GM23338 (cell line): ENCODE measurements around the gene TOM1L1. TPM values are rescaled to one million over a fixed set of nuclear protein-coding genes. Genes with fewer than 3 reads are reported as not detected.
A peak's percentile ranks its signal among the peaks of the same experiment; 100 is the strongest.

Source experiments
- ATAC-seq: fragments of 200-7000 bp; cut with Tn5 transposase; 3 replicates; pipeline ENCODE4 v1.9.1; 2020
- DNase-seq: peaks from one replicate; pipeline ENCODE4 v3.0.0-alpha.2; 2015; ENCODE audit warnings: low spot score
- H2AFZ ChIP-seq: fragments of 200-600 bp; sonication (generic); 2 replicates; pipeline ENCODE4 v1.8.0; 2016; ENCODE audit warnings: antibody characterized with exemption, mild to moderate bottlenecking, moderate library complexity
- H3F3A ChIP-seq: fragments of 200-600 bp; sonication (generic); replicated peaks from 2 replicates; pipeline ENCODE4 v1.8.0; 2017; ENCODE audit warnings: antibody characterized with exemption, mixed run types, low read depth
- H3K27ac ChIP-seq: fragments of 200-600 bp; sonication (generic); 2 replicates; pipeline ENCODE4 v1.6.1; 2016; ENCODE audit warnings: low read depth
- H3K27me3 ChIP-seq: fragments of 200-600 bp; sonication (generic); 2 replicates; pipeline ENCODE4 v1.8.0; 2016; ENCODE audit warnings: mild to moderate bottlenecking, mixed run types, moderate library complexity; ENCODE audit not compliant: insufficient read depth
- H3K36me3 ChIP-seq: fragments of 200-600 bp; sonication (generic); 2 replicates; pipeline ENCODE4 v1.8.0; 2016; ENCODE audit warnings: mild to moderate bottlenecking; ENCODE audit not compliant: insufficient read depth
- H3K4me1 ChIP-seq: fragments of 200-600 bp; sonication (generic); 2 replicates; pipeline ENCODE4 v1.8.0; 2016; ENCODE audit warnings: mild to moderate bottlenecking, moderate library complexity; ENCODE audit not compliant: insufficient read depth
- H3K4me2 ChIP-seq: fragments of 200-600 bp; sonication (generic); 2 replicates; pipeline ENCODE4 v1.7.1; 2017; ENCODE audit warnings: mixed run types
- H3K4me3 ChIP-seq: fragments of 200-600 bp; sonication (generic); 2 replicates; pipeline ENCODE4 v1.6.1; 2016; ENCODE audit warnings: mixed run types
- H3K79me2 ChIP-seq: fragments of 200-600 bp; sonication (generic); replicated peaks from 2 replicates; pipeline ENCODE4 v1.8.0; 2017; ENCODE audit warnings: mild to moderate bottlenecking; ENCODE audit not compliant: insufficient read depth
- H3K9me2 ChIP-seq: fragments of 200-600 bp; sonication (generic); 2 replicates; pipeline ENCODE4 v1.8.0; 2017; ENCODE audit not compliant: insufficient read depth
- H4K20me1 ChIP-seq: fragments of 200-600 bp; sonication (generic); replicated peaks from 2 replicates; pipeline ENCODE4 v1.8.0; 2017; ENCODE audit warnings: mild to moderate bottlenecking; ENCODE audit not compliant: insufficient read depth
- H3K27ac Mint-ChIP-seq: 2 replicates; pipeline ENCODE4 v1.8.0; 2020; ENCODE audit warnings: inconsistent platforms, mild to moderate bottlenecking, moderate library complexity, mixed read lengths
- H3K27me3 Mint-ChIP-seq: 3 replicates; pipeline ENCODE4 v1.8.0; 2022; ENCODE audit warnings: low read depth, mild to moderate bottlenecking, moderate library complexity, mixed read lengths, inconsistent platforms; ENCODE audit not compliant: insufficient read depth, poor library complexity
- H3K36me3 Mint-ChIP-seq: 3 replicates; pipeline ENCODE4 v1.8.0; 2021; ENCODE audit warnings: low read depth, mild to moderate bottlenecking, inconsistent platforms, moderate library complexity, mixed read lengths
- H3K4me1 Mint-ChIP-seq: 3 replicates; pipeline ENCODE4 v1.8.0; 2020; ENCODE audit warnings: mild to moderate bottlenecking, inconsistent platforms, mixed read lengths
- H3K4me3 Mint-ChIP-seq: 3 replicates; pipeline ENCODE4 v1.8.0; 2021; ENCODE audit warnings: moderate library complexity, mild to moderate bottlenecking, inconsistent platforms, mixed read lengths
- H3K9me3 Mint-ChIP-seq: 3 replicates; pipeline ENCODE4 v1.8.0; 2020; ENCODE audit warnings: moderate library complexity, mild to moderate bottlenecking, inconsistent platforms, mixed read lengths
- CREB1 ChIP-seq: fragments of 250-450 bp; sonication (Bioruptor Pico); IDR thresholded peaks from 2 replicates; pipeline ENCODE4 v1.5.0; 2020; ENCODE audit warnings: low read depth, mild to moderate bottlenecking, moderate library complexity
- CTCF ChIP-seq, 2 experiments: fragments of 200-600 bp in 1 of 2; sonication (generic) in 1 of 2; conservative IDR thresholded peaks; 2 replicates each; pipeline versions ENCODE4 v1.5.1 to v1.6.1; 2016 to 2017; ENCODE audit warnings: antibody characterized with exemption in 2 of 2, low read depth in 2 of 2, mild to moderate bottlenecking in 2 of 2, moderate library complexity in 1 of 2
- ETS1 ChIP-seq: IDR thresholded peaks from 2 replicates; pipeline ENCODE4 v1.6.1; 2016; ENCODE audit warnings: antibody characterized with exemption
- EZH2 ChIP-seq: fragments of 200-600 bp; sonication (generic); IDR thresholded peaks from one replicate; pipeline ENCODE4 v1.8.0; 2017; ENCODE audit warnings: antibody characterized with exemption, mild to moderate bottlenecking, low read depth; ENCODE audit not compliant: unreplicated experiment
- EZH2phosphoT487 ChIP-seq: fragments of 200-600 bp; sonication (generic); IDR thresholded peaks from one replicate; pipeline ENCODE4 v1.8.1; 2018; ENCODE audit warnings: antibody characterized with exemption; ENCODE audit not compliant: unreplicated experiment
- JUNB ChIP-seq: IDR thresholded peaks from one replicate; pipeline ENCODE4 v1.6.1; 2016; ENCODE audit warnings: antibody characterized with exemption; ENCODE audit not compliant: unreplicated experiment
- NANOG ChIP-seq: IDR thresholded peaks from 2 replicates; pipeline ENCODE4 v1.6.1; 2016; ENCODE audit warnings: antibody characterized with exemption, borderline replicate concordance
- REST ChIP-seq: IDR thresholded peaks from one replicate; pipeline ENCODE4 v1.6.1; 2018; ENCODE audit warnings: antibody characterized with exemption; ENCODE audit not compliant: unreplicated experiment
- ZNF331 ChIP-seq: fragments of 250-450 bp; sonication (Bioruptor Pico); IDR thresholded peaks from 2 replicates; pipeline ENCODE4 v1.5.0; 2020; ENCODE audit warnings: low read depth, mild to moderate bottlenecking, moderate library complexity
- ZNF462 ChIP-seq: fragments of 250-450 bp; sonication (Bioruptor Pico); IDR thresholded peaks from 2 replicates; pipeline ENCODE4 v1.5.0; 2020; ENCODE audit warnings: mild to moderate bottlenecking, moderate library complexity
- polyA plus RNA-seq: library from polyadenylated mRNA; unstranded; fragments of >200 nt; fragmentation: Nextera tagmentation; extraction: Ambion mirVana; gene quantifications from 2 replicates; pipeline ENCODE4 v1.2.1, GENCODE V29; 2016
- total RNA-seq: library from RNA; depleted of rRNA; stranded (reverse); fragments of >200 nt; shearing (Covaris generic); gene quantifications from 2 replicates; pipeline ENCODE4 v1.2.3, GENCODE V29; 2014

The TOM1L1 gene
- total and polyA plus RNA-seq, 2 experiments from 2014 or later = 46.8 to 58.0 TPM

- TF ChIP-seq ETS1 = no peak
- TF ChIP-seq ZNF331 = no peak
- no peak for TF ChIP-seq EZH2
These were observed 46.7 kb downstream of the TOM1L1 start (continued) for GRCh38 chr17:54947396-54947795.

- Histone ChIP-seq H3K36me3 (peaks cover 24% of the 10 kb centered on the region), H2AFZ (no peak overlapping the region), H3K79me2 (no peaks in the 10 kb centered on the region), H3K4me1 (no peaks in the 10 kb centered on the region), H4K20me1 (no peaks in the 10 kb centered on the region; the same call in 1 of the 2 replicates), H3F3A (no peaks in the 10 kb centered on the region), H3K4me3 (no peak overlapping the region), H3K27ac (no peak overlapping the region), H3K4me2 (no peak overlapping the region), H3K27me3 (no peaks in the 10 kb centered on the region), H3K9me2 (no peaks in the 10 kb centered on the region)
- H3K27me3 Mint-ChIP-seq = no peaks in the 10 kb centered on the region
- DNase-seq (no peak), ATAC-seq (no peak)
- TF ChIP-seq REST (no peak), EZH2 (no peak), ZNF462 (CRISPR knock-in tag) (no peak), CREB1 (CRISPR knock-in tag) (no peak), EZH2phosphoT487 (no peak), ZNF331 (no peak), JUNB (no peak), CTCF (conservative IDR thresholded peaks at IDR 0.05; ENCODE audit: low read depth in 2 of 2) (no peak), NANOG (no peak)
- no peak overlapping the region for H3K4me3 Mint-ChIP-seq
- H3K4me1 Mint-ChIP-seq = no peaks in the 10 kb centered on the region
- peaks cover 65% of the 10 kb centered on the region for H3K36me3 Mint-ChIP-seq
- H3K9me3 Mint-ChIP-seq = no peaks in the 10 kb centered on the region
- H3K27ac Mint-ChIP-seq = peak overlapping the region; percentile 16; the same call in 1 of the 2 replicates
These were observed 47.7 kb downstream of the TOM1L1 start for GRCh38 chr17:54948380-54948779.
